GM21528 (cell line): ENCODE measurements around the gene KCNJ8.
"Not testable (repeated sequence)": the region's sequence is repeated elsewhere in the genome, so short reads cannot be mapped to it uniquely, and the experiment has no call there.

Source experiments
- ATAC-seq: cut with Tn5 transposase; IDR thresholded peaks from one replicate; pipeline ENCODE4 v1.9.1; 2021; ENCODE audit warnings: mild to moderate bottlenecking, moderate library complexity; ENCODE audit not compliant: unreplicated experiment, low FRiP score

KCNJ8 gene

DNA sequence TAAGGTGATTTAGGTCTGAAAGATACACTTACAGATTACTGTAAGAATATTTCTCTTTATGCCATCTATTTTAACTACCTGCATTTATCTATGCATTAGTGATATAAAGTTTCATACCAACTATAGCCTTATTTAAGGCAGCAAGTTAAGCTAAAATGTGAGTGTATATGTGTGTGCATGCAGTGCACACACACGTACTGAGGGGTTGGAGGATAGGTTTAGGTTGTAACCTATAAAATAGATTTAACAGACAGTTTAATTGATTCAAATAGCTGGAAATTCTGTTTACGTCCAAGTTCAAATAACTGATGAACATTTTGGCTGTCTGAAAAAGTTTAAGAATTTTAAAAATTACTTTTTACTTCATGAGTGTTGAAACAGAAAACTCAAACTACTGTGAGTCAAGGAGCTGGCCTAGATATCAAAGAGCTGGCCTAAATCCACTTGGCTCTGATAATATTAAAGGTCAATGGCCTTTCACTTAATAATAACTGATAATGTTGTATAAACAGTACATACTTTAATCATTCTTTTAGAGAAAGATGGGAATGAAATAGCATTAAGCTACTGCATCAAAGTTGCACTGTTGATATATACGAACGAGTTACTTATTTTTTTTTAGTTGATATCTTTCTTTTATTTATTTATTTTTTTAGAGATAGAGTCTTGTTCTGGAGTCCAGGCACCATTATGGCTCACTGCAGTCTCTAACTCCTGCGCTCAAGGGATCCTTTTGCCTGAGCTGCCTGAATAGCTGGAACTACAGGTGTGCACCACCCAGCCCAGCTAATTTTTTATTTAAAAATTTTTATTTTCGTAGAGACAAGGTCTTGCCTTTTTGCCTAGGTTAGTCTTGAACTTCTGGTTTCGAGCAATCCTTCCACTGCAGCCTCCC, 13.8 kb upstream of the KCNJ8 start:
- ATAC-seq: no peak

DNA sequence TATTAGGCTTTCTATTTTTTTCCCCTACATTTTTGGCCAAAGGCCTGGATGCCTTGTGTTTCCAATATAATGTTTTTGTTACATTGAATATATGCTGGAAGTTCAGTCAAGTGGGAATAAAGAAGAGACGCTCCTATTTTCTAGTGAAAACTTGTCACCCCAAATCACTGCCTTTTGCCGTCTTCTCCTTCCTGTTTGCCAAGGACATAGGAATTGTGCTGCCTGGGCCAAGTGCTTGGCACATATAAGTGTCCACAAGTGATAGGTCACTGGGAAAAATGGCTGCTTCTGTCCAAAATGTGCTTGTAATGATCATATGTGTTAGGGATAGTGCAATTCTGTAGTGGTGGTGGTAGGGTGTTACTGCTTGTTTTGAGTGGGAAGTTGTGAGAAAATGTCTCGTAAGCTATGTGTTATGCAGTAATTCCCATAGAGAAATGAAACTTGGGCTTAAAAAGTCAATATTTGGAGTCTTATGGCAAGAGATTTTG, 11.6 kb upstream of the KCNJ8 start:
- ATAC-seq: no peak

DNA sequence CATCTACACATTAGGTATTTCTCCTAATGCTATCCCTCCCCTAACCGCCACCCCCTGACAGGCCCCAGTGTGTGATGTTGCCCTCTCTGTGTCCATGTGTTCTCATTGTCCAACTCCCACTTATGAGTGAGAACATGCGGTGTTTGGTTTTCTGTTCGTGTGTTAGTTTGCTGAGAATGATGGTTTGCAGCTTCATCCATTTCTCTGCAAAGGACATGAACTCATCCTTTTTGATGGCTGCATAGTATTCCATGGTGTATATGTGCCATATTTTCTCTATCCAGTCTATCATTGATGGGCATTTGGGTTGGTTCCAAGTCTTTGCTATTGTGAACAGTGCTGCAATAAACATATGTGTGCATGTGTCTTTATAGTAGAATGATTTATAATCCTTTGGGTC, 8.2 kb upstream of the KCNJ8 start:
- ATAC-seq: not testable (repeated sequence)

GRCh38 chr12:21780786-21781185, 6.3 kb upstream of the KCNJ8 start:
- no peak for ATAC-seq

DNA sequence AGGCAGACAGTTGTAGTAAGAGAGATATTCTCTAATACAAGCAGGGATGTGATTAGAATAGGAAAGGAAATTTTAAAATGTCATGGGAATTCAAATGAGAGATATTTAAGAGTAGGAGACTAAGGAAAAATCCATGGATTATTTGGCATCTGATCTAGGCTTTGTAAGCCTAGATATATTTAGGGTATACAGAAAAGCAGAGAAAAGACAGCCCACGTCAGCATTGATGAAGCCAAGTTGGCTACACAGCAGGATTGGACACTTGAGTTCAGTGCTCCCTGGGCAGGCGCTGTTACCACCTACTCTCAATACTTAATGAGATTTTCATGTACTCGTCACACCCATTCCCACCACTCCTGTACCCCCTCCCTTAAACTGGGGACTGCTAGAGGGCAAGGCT, 1.7 kb upstream of the KCNJ8 start:
- no peak for ATAC-seq

DNA sequence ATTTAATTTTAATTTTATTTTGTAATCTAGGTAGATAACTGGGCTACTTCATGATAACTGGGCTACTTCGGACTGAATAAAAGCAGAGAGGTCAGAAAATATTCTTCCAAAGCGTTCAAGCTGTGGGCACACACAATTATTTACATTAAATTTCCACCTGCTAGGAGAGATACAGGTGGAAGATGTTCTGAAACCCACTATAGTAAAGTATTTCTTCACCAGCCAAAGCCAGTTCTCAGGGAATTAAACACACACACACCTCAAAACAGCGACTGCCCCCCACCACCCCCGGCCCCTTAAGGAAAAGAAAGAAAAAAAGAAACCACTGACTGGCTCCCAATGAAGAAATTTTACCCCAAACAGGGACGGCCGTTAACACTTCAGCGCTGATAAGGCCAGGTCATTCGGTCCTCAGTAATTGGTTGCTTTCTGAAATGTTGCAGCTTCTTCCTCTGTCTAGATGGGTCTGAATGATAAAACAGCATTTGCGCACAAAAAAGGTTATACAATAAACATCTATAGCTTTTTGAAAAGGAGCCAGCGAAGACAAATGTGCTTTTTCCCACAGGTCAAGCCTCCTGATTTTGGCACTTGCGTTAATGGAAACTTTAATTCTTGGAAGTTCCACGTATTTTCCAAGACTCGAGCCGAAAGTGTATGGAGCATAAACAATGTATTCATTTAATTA, 771 bp upstream of the KCNJ8 start:
- no peak for ATAC-seq

- no peak for ATAC-seq
Observed at GRCh38 chr12:21773806-21774205, 700 bp downstream of the KCNJ8 start.

GRCh38 chr12:21773263-21773741, 1.2 kb downstream of the KCNJ8 start:
- no peak for ATAC-seq

DNA sequence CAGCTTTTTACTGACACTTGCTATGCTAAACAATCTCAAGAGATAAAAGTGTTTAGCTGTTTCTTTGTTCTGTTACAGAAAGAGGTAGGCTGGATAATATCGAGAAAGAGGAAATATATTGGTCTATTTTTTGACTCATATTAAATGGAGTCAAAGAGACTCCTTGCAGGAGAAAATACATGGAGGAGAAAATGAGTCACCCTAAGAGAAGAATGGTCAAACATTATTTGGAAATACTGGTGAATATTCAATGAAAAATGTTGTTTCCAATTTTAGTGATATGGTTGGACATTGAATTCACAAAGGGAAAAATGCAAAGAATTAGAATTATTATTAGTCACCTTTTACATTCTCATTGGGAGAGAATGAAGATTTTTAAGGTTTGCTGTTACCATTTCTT, 3.2 kb downstream of the KCNJ8 start:
- ATAC-seq: no peak

DNA sequence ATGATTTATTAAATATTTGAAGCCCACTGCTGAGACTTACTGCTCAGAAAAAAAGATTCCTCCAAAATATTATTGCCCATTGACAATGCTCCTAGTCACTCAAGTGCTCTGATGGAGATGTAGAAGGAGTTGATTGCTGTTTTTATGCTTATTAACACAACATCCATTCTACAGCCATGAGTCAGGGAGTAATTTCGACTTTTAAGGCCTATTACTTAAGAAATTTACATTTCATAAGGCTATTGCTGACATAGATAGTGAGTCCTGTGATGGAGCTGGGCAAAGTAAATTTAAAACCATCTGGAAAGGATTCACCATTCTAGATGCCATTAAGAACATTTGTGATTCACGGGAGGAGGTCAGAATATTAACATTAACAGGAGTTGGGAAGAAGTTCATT, 5.2 kb downstream of the KCNJ8 start:
- no peak for ATAC-seq

- no peak for ATAC-seq
Observed at GRCh38 chr12:21766403-21766802, 8.1 kb downstream of the KCNJ8 start.

- no peak for ATAC-seq
Observed at GRCh38 chr12:21764950-21765349, 9.6 kb downstream of the KCNJ8 start.

- no peak for ATAC-seq
Observed at GRCh38 chr12:21764065-21764464, 10.4 kb downstream of the KCNJ8 start.

- ATAC-seq: no peak
Observed at GRCh38 chr12:21763531-21763930, 11.0 kb downstream of the KCNJ8 start.

GRCh38 chr12:21759737-21760136, 14.8 kb downstream of the KCNJ8 start:
- ATAC-seq: no peak

DNA sequence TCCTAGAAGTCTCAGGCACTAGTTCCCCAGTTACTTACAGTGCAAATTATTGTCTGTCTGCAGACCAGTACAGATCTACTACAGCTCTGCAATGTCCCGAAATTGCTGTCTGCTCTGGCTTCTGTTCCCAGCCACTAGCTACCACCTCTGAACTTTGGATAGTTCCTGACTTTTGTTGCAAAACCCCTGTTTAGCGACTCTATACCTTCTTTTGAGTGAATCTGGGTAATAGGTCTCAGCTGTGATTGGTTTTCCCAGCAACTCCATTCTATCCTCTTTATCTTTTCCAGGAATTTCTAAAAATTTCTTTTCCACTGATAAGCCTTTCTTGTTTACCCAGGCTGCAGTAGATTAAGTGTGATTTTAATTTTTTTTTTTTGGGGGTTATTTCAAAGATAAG, 16.8 kb downstream of the KCNJ8 start:
- ATAC-seq: no peak

- no peak for ATAC-seq
Observed at GRCh38 chr12:21756699-21757098, 17.8 kb downstream of the KCNJ8 start.

- no peak for ATAC-seq
Observed at GRCh38 chr12:21751517-21751916, 23.0 kb downstream of the KCNJ8 start.

- ATAC-seq: no peak
Observed at GRCh38 chr12:21745258-21745657, 29.2 kb downstream of the KCNJ8 start.

DNA sequence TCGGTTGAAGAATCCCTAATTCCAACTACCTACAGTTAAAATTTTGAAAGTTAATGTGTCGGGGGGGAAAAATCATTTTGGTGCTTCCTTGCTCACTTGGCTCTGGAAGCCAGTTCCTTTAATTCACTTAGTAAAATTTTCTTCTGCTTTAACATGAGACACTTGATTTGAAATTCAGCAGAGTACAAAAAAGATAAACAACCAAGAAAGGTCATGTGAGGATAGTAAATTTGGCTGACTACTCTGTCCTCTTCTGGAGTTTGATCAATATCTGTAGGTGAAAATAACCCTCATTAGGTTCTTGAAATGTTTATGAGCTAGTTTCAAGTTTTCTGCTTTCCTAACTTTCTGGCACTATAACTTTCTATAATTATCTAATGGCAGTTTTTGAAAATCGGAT, 43.4 kb downstream of the KCNJ8 start:
- no peak for ATAC-seq

DNA sequence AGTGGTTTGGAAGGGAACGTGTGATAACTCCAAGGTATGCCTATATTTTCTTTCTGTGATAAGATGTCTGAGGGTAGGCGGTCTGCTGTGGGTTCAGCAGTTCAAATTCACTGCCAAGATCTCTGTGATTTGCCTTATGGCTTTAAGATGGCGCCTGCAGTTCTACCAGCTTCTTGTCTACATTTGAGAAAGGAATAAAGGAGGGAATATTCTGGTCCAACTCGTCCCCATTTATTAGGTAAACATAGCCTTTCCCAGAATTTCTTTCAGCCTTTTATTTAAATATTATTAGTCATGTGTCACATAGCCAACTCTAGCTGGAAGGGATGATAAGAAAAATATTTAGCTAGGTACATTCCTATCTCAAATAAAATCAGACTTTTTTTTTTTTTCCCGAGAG, 48.8 kb downstream of the KCNJ8 start:
- ATAC-seq: no peak
